Thoracic aorta (tissue), 2 donors: Measurements from ENCODE around the gene RNF135. TPM values are rescaled to one million over a fixed set of nuclear protein-coding genes. Genes with fewer than 3 reads are reported as not detected.

Source experiments
- ATAC-seq: fragments of 150-250 bp; one replicate; pipeline ENCODE4 v1.8.0; 2017; ENCODE audit warnings: low read depth; ENCODE audit not compliant: insufficient number of reproducible peaks, low FRiP score
- DNase-seq: peaks from one replicate; pipeline ENCODE4 v3.0.0-alpha.2; 2020; ENCODE audit warnings: low spot score
- H3K27ac ChIP-seq, 2 donors: fragments of 200-600 bp; sonication (generic); 1 replicate in 1 of 2; 2 replicates in 1 of 2; pipeline ENCODE4 v1.5.1; 2016; ENCODE audit warnings: mild to moderate bottlenecking in 2 of 2, moderate library complexity in 2 of 2
- H3K27me3 ChIP-seq: fragments of 200-600 bp; sonication (generic); replicated peaks from 2 replicates; pipeline ENCODE4 v1.6.0; 2016; ENCODE audit warnings: mild to moderate bottlenecking; ENCODE audit not compliant: insufficient read depth
- H3K36me3 ChIP-seq: fragments of 200-600 bp; sonication (generic); one replicate; pipeline ENCODE4 v1.5.1; 2016
- H3K4me1 ChIP-seq, 2 donors: fragments of 200-600 bp; sonication (generic); 1 replicate in 1 of 2; 2 replicates in 1 of 2; pipeline versions ENCODE4 v1.5.1 to v1.6.0; 2016; ENCODE audit warnings: low read depth in 2 of 2, mild to moderate bottlenecking in 1 of 2; ENCODE audit not compliant: control insufficient read depth in 1 of 2
- H3K4me3 ChIP-seq: fragments of 200-600 bp; sonication (generic); 2 replicates; pipeline ENCODE4 v1.5.1; 2016; ENCODE audit warnings: mild to moderate bottlenecking
- H3K9me3 ChIP-seq: fragments of 200-600 bp; sonication (generic); 2 replicates; pipeline ENCODE4 v1.5.1; 2016
- CTCF ChIP-seq: fragments of 200-600 bp; sonication (generic); IDR thresholded peaks from one replicate; pipeline ENCODE4 v1.5.1; 2019; ENCODE audit warnings: antibody characterized with exemption
- total RNA-seq, 2 donors: library from RNA; depleted of rRNA; stranded (reverse); fragments of >200 nt; gene quantifications; one replicate each; pipeline versions ENCODE4 v1.1.0 to v1.2.3, GENCODE V29; 2016

Gene RNF135
- total RNA-seq, 2 donors from 2014 or later = 37.7 to 45.8 TPM

- Histone ChIP-seq H3K27me3 (no peaks in the 10 kb centered on the region), H3K27ac (no peak overlapping the region), H3K4me1 (no peaks in the 10 kb centered on the region), H3K36me3 (peaks cover 32% of the 10 kb centered on the region), H3K4me3 (no peak overlapping the region), H3K9me3 (no peaks in the 10 kb centered on the region)
- DNase-seq = no peak
- no peak for ATAC-seq
- TF ChIP-seq CTCF = no peak
Measured at GRCh38 chr17:30996486-30996885, 25.6 kb downstream of the RNF135 start.

GRCh38 chr17:30997270-30997669 lies 26.4 kb downstream of the RNF135 start:
- H3K9me3 ChIP-seq = no peaks in the 10 kb centered on the region
- peaks cover 40% of the 10 kb centered on the region for H3K36me3 ChIP-seq
- H3K27ac ChIP-seq = no peak overlapping the region
- no peaks in the 10 kb centered on the region for H3K27me3 ChIP-seq
- TF ChIP-seq CTCF = no peak
- H3K4me3 ChIP-seq = no peak overlapping the region
- H3K4me1 ChIP-seq = no peaks in the 10 kb centered on the region
- DNase-seq (no peak), ATAC-seq (no peak)

- Histone ChIP-seq H3K27ac (no peak overlapping the region), H3K36me3 (peaks cover 43% of the 10 kb centered on the region), H3K4me1 (no peaks in the 10 kb centered on the region), H3K9me3 (no peaks in the 10 kb centered on the region), H3K4me3 (no peak overlapping the region), H3K27me3 (no peaks in the 10 kb centered on the region)
- no peak for TF ChIP-seq CTCF
- ATAC-seq (no peak), DNase-seq (no peak)
Measured at GRCh38 chr17:30997842-30998241, 27.0 kb downstream of the RNF135 start.

- H3K27ac ChIP-seq = no peak overlapping the region
- H3K36me3 ChIP-seq = peaks cover 36% of the 10 kb centered on the region
- TF ChIP-seq CTCF = no peak
- no peak overlapping the region for H3K4me3 ChIP-seq
- H3K4me1 ChIP-seq = no peaks in the 10 kb centered on the region
- no peak for DNase-seq
- no peaks in the 10 kb centered on the region for H3K9me3 ChIP-seq
- no peaks in the 10 kb centered on the region for H3K27me3 ChIP-seq
- ATAC-seq = no peak
Measured at GRCh38 chr17:31002047-31002446, 31.2 kb downstream of the RNF135 start.

GRCh38 chr17:31003225-31003866 lies 32.5 kb downstream of the RNF135 start:
- ATAC-seq = no peak
- peaks cover 27% of the 10 kb centered on the region for H3K36me3 ChIP-seq
- peaks cover 0 to 10% of the 10 kb centered on the region in 2 donors for H3K4me1 ChIP-seq
- H3K27me3 ChIP-seq = no peaks in the 10 kb centered on the region
- no peaks in the 10 kb centered on the region for H3K9me3 ChIP-seq
- no peak for DNase-seq
- H3K27ac ChIP-seq = no peak overlapping the region
- TF ChIP-seq CTCF = no peak
- H3K4me3 ChIP-seq = no peak overlapping the region
